CD14-positive monocyte (primary cell): Measurements from ENCODE around the gene UROS. TPM values are rescaled to one million over a fixed set of nuclear protein-coding genes. Genes with fewer than 3 reads are reported as not detected.

Experiments used
- DNase-seq, 3 donors: peaks; one replicate each; pipeline ENCODE4 v3.0.0-alpha.2; 2011 to 2022
- H2AFZ ChIP-seq: 2 replicates; pipeline ENCODE4 v1.6.0; 2012; ENCODE audit warnings: mild to moderate bottlenecking, low read depth, low read length, inconsistent platforms; ENCODE audit not compliant: insufficient read depth, poor library complexity, severe bottlenecking
- H3K27ac ChIP-seq, 2 donors: 1 replicate in 1 of 2; 2 replicates in 1 of 2; pipeline ENCODE4 v1.5.1; 2012 to 2013; ENCODE audit warnings: low read length in 2 of 2, control low read depth in 1 of 2, inconsistent platforms in 1 of 2, low read depth in 1 of 2, mild to moderate bottlenecking in 1 of 2
- H3K27me3 ChIP-seq, 2 donors: one replicate each; pipeline versions ENCODE4 v1.6.0 to v1.6.1; 2011 to 2013; ENCODE audit warnings: low read length in 2 of 2; ENCODE audit not compliant: control insufficient read depth in 2 of 2, insufficient read depth in 2 of 2
- H3K36me3 ChIP-seq, 2 donors: replicated peaks in 1 of 2; 1 replicate in 1 of 2; 2 replicates in 1 of 2; pipeline versions ENCODE4 v1.5.1 to v1.6.1; 2012 to 2013; ENCODE audit warnings: low read length in 2 of 2, control low read depth in 1 of 2, inconsistent platforms in 1 of 2, mild to moderate bottlenecking in 1 of 2; ENCODE audit not compliant: insufficient read depth in 2 of 2, control insufficient read depth in 1 of 2
- H3K4me1 ChIP-seq, 2 donors: 1 replicate in 1 of 2; 2 replicates in 1 of 2; pipeline versions ENCODE4 v1.5.1 to v1.6.1; 2012 to 2013; ENCODE audit warnings: low read length in 2 of 2, control low read depth in 1 of 2, inconsistent platforms in 1 of 2, mild to moderate bottlenecking in 1 of 2, moderate library complexity in 1 of 2; ENCODE audit not compliant: insufficient read depth in 2 of 2, control insufficient read depth in 1 of 2
- H3K4me2 ChIP-seq: replicated peaks from 2 replicates; pipeline ENCODE3; 2012; ENCODE audit warnings: low read length, moderate library complexity, mild to moderate bottlenecking; ENCODE audit not compliant: poor library complexity, severe bottlenecking; ENCODE audit errors: extremely low read depth
- H3K4me3 ChIP-seq, 3 experiments: fragments of 200-600 bp in 1 of 3; sonication (generic) in 1 of 3; replicated peaks in 1 of 3; 1 replicate in 2 of 3; 2 replicates in 1 of 3; pipeline ENCODE4 v1.5.1; 2011 to 2013; ENCODE audit warnings: low read length in 3 of 3, mild to moderate bottlenecking in 3 of 3, control low read depth in 2 of 3, low read depth in 2 of 3, inconsistent platforms in 1 of 3, moderate library complexity in 1 of 3
- H3K79me2 ChIP-seq: 2 replicates; pipeline ENCODE4 v1.6.0; 2012; ENCODE audit warnings: mild to moderate bottlenecking, control low read depth, inconsistent platforms, low read length, moderate library complexity; ENCODE audit not compliant: insufficient read depth
- H3K9ac ChIP-seq: 2 replicates; pipeline ENCODE4 v1.6.0; 2017; ENCODE audit warnings: low read length, mild to moderate bottlenecking; ENCODE audit not compliant: insufficient read depth, poor library complexity, severe bottlenecking
- H3K9me3 ChIP-seq, 2 donors: replicated peaks in 1 of 2; 1 replicate in 1 of 2; 2 replicates in 1 of 2; pipeline versions ENCODE4 v1.5.1 to v1.6.1; 2012 to 2013; ENCODE audit warnings: low read length in 2 of 2, control low read depth in 1 of 2; ENCODE audit not compliant: control insufficient read depth in 1 of 2, insufficient read depth in 1 of 2
- H4K20me1 ChIP-seq: 2 replicates; pipeline ENCODE4 v1.6.0; 2012; ENCODE audit warnings: mild to moderate bottlenecking, low read length, control low read depth, moderate library complexity; ENCODE audit not compliant: insufficient read depth
- H3K27ac Mint-ChIP-seq, 7 donors: one replicate each; pipeline ENCODE4 v1.8.0; 2020; ENCODE audit warnings: mild to moderate bottlenecking in 7 of 7, mixed read lengths in 7 of 7, moderate library complexity in 6 of 7, inconsistent platforms in 2 of 7
- H3K27me3 Mint-ChIP-seq, 3 donors: one replicate each; pipeline ENCODE4 v1.8.0; 2021 to 2022; ENCODE audit warnings: low read depth in 3 of 3, mild to moderate bottlenecking in 3 of 3, mixed read lengths in 3 of 3, moderate library complexity in 3 of 3, inconsistent platforms in 1 of 3
- H3K36me3 Mint-ChIP-seq, 2 donors: one replicate each; pipeline ENCODE4 v1.8.0; 2020; ENCODE audit warnings: mixed read lengths in 2 of 2, inconsistent platforms in 1 of 2, mild to moderate bottlenecking in 1 of 2
- H3K4me1 Mint-ChIP-seq: one replicate; pipeline ENCODE4 v1.8.0; 2020; ENCODE audit warnings: mild to moderate bottlenecking, mixed read lengths
- H3K4me3 Mint-ChIP-seq, 2 donors: one replicate each; pipeline ENCODE4 v1.8.0; 2020; ENCODE audit warnings: mild to moderate bottlenecking in 2 of 2, mixed read lengths in 2 of 2, moderate library complexity in 1 of 2
- H3K9me3 Mint-ChIP-seq, 7 donors: one replicate each; pipeline ENCODE4 v1.8.0; 2020 to 2022; ENCODE audit warnings: mixed read lengths in 7 of 7, mild to moderate bottlenecking in 6 of 7, moderate library complexity in 6 of 7, inconsistent platforms in 2 of 7
- WGBS: methylation state at CpG from one replicate; pipeline ENCODE4 v1.1.5; 2013; ENCODE audit warnings: missing lambda C conversion rate; ENCODE audit not compliant: insufficient coverage; 5-methylcytosine and 5-hydroxymethylcytosine counted together
- intact Hi-C, 2 donors: fragments of 100-400 bp; cut with micrococcal nuclease; formaldehyde crosslinking; loops; one replicate each; pipeline versions ENCODE4 v1.15.0 to v1.15.1; 2023
- polyA minus RNA-seq: library from RNA; depleted of rRNA, polyadenylated mRNA; stranded (reverse); fragments of >200 nt; gene quantifications from 2 replicates; pipeline ENCODE4 v1.2.3, GENCODE V29; 2012
- polyA plus RNA-seq, 3 donors: library from polyadenylated mRNA; depleted of rRNA in 1 of 3; unstranded in 2 of 3; stranded (reverse) in 1 of 3; fragments of 300-500 nt in 2 of 3; fragments of >200 nt in 1 of 3; fragmentation: Illumina TruSeq in 2 of 3; gene quantifications; 1 replicate in 2 of 3; 2 replicates in 1 of 3; pipeline ENCODE4 v1.2.3, GENCODE V29; 2012 to 2021
- total RNA-seq, 12 experiments: library from RNA in 1 of 12; stranded (reverse) in 1 of 12; fragments of 120-200 nt in 1 of 12; gene quantifications; one replicate each; pipeline ENCODE4 v1.2.4 and lab custom pipeline; 2013 to 2026; ENCODE audit warnings: mixed read lengths in 6 of 12, inconsistent platforms in 1 of 12
- TF ChIP-seq, protein P1 (sequence below): fragments of 200-600 bp; IDR thresholded peaks from one replicate; pipeline ENCODE4 v1.8.0; 2022; ENCODE audit warnings: antibody characterized with exemption, mild to moderate bottlenecking

Gene UROS
- 33.2 TPM for total RNA-seq (2013)
- polyA plus RNA-seq (10 to 100 TPM; 18.1 to 42.3 (median 39.8) TPM), polyA minus RNA-seq (11.8 and 16.7 TPM in 2 replicates), total RNA-seq (lab: John Stamatoyannopoulos, UW) (1.6 to 15.9 (median 11.9) reads per million in 11 experiments)

DNA sequence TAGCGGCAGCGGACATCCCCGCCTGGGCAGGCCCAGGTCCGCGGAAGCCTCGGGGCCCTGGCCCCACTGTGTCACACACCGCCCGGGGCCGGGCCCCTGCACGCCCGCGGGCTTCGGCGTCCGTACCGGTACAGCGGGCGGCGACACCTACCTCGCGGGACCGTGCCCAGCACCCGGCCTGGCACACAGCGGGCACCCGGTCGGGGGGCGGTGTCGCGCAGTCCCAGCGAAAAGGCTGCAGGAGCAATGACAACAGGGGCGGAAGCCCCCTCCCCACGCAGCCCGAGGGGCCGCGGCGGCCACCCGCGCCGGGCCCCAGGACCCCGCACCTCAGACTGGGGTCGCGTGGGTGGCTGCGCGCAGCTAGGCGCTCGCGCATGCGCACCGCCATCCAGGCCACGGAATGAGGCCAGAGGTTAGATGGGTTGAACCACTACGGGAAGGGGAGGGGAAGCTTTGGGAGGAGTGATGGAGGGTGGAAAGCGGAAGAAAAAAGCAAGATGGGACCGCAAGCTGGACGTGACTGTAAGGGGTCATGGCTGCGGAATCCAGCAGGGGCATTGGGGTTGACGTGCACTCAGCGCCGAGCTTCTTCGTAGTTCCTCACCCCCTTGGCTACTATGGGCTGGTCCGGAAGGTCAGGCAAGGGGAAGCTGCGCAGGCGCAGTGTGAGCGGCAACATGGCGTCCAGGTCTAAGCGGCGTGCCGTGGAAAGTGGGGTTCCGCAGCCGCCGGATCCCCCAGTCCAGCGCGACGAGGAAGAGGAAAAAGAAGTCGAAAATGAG, at the start of gene UROS, which contains the start of gene BCCIP:
UROS (minus strand) TSS at position 381 of the 785 bp plus-strand sequence. CDS start 6,759 bp downstream, outside the sequence.
BCCIP (plus strand) TSS at position 669 of the 785 bp plus-strand sequence; CDS start at position 681, 12 bp downstream.
- intact Hi-C loops = loop anchor here (2.0 to 10.0 kb wide), 6 partner anchors 74 to 668 kb away; partner anchors contain the start of gene FANK1 (in 1 of the 2)
- DNase-seq = peak; percentile 93 to 96 (median 93)
- H3K4me3 ChIP-seq = peak within 1 kb of the TSS; percentile 85
- peaks cover 14 to 18% of the 10 kb centered on the region in 2 donors for H3K36me3 Mint-ChIP-seq
- WGBS = under 1% methylated on average over 74 of the region's 74 CpGs
- H3K27ac ChIP-seq = peak within 1 kb of the TSS; percentile 83 to 93
- peaks cover 46% of the 10 kb centered on the region for H3K79me2 ChIP-seq
- peaks cover 30 to 33% of the 10 kb centered on the region in 2 donors for H3K4me1 ChIP-seq
- no peaks in the 10 kb centered on the region for H3K9me3 ChIP-seq
- peaks cover 8% of the 10 kb centered on the region for H4K20me1 ChIP-seq
- H3K27ac Mint-ChIP-seq = peak within 1 kb of the TSS in 6 of 7 donors; percentile 31 to 80 (median 39)
- peak within 1 kb of the TSS; percentile 70 for H3K4me2 ChIP-seq
- no peaks in the 10 kb centered on the region for H3K27me3 Mint-ChIP-seq
- no peaks in the 10 kb centered on the region for H3K27me3 ChIP-seq
- peak within 1 kb of the TSS; percentile 84 for H3K9ac ChIP-seq
- peak within 1 kb of the TSS; percentile 75 for H3K4me3 Mint-ChIP-seq
- H2AFZ ChIP-seq = peak within 1 kb of the TSS; percentile 84
- H3K4me1 Mint-ChIP-seq = peaks cover 32% of the 10 kb centered on the region
- TF ChIP-seq, protein P1, sequence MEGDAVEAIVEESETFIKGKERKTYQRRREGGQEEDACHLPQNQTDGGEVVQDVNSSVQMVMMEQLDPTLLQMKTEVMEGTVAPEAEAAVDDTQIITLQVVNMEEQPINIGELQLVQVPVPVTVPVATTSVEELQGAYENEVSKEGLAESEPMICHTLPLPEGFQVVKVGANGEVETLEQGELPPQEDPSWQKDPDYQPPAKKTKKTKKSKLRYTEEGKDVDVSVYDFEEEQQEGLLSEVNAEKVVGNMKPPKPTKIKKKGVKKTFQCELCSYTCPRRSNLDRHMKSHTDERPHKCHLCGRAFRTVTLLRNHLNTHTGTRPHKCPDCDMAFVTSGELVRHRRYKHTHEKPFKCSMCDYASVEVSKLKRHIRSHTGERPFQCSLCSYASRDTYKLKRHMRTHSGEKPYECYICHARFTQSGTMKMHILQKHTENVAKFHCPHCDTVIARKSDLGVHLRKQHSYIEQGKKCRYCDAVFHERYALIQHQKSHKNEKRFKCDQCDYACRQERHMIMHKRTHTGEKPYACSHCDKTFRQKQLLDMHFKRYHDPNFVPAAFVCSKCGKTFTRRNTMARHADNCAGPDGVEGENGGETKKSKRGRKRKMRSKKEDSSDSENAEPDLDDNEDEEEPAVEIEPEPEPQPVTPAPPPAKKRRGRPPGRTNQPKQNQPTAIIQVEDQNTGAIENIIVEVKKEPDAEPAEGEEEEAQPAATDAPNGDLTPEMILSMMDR = no peak
- H3K36me3 ChIP-seq = peaks cover 10 to 25% of the 10 kb centered on the region in 2 donors
- H3K9me3 Mint-ChIP-seq = no peaks in the 10 kb centered on the region

DNA sequence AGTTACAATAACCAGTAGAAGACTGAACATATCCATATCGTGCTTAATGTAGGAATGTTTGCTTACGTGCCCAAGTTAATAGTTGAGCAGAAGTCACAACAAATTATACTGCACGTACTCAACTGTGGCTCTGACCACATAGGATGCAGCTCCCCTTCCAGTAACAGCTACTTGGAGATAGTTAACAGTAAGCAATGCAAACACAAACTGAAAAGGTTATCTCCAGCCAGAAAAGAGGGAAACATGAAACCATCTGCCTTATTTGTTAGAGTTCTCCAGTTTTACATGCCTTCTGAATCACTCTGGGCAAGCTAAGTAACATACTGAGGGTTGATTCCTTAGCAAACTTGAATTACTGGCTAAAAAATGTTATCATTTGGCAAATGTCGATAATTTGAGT, 48.3 kb upstream of the UROS start:
- 100% methylated on average over 3 of the region's 4 CpGs for WGBS
- H3K27ac ChIP-seq = no peak overlapping the region
- no peak overlapping the region for H3K4me3 ChIP-seq
- no peak overlapping the region for H3K4me3 Mint-ChIP-seq
- no peak for DNase-seq
- H3K4me1 ChIP-seq = no peaks in the 10 kb centered on the region
- H3K27me3 ChIP-seq = no peaks in the 10 kb centered on the region
- no peak overlapping the region for H3K9ac ChIP-seq
- peaks cover 0 to 7% (median 4%) of the 10 kb centered on the region in 7 donors for H3K9me3 Mint-ChIP-seq
- peaks cover 8 to 26% of the 10 kb centered on the region in 2 donors for H3K36me3 ChIP-seq
- H3K27me3 Mint-ChIP-seq = no peaks in the 10 kb centered on the region
- peaks cover 20 to 28% of the 10 kb centered on the region in 2 donors for H3K36me3 Mint-ChIP-seq
- H3K79me2 ChIP-seq = no peaks in the 10 kb centered on the region
- no peak overlapping the region for H3K4me2 ChIP-seq
- no peaks in the 10 kb centered on the region for H3K4me1 Mint-ChIP-seq
- H2AFZ ChIP-seq = no peak overlapping the region
- no peak overlapping the region for H3K27ac Mint-ChIP-seq
- intact Hi-C loops = no loop called here
- peaks cover 0 to 7% of the 10 kb centered on the region in 2 donors for H3K9me3 ChIP-seq
- TF ChIP-seq, protein P1 = no peak
- no peaks in the 10 kb centered on the region for H4K20me1 ChIP-seq
